OCI-LY7 (cell line): ENCODE results near the gene KNDC1. TPM values are rescaled to one million over a fixed set of nuclear protein-coding genes. Genes with fewer than 3 reads are reported as not detected.

Experiments
- BruUV-seq: library from RNA; stranded (reverse); fragments of 400-500 nt; replicated peaks from 2 replicates; lab custom pipeline; 2021; lab: Mats Ljungman, UMichigan
- CTCF ChIA-PET: fragments of 300-600 bp; sonication (Branson Sonifier 250); formaldehyde crosslinking; loops from one replicate; lab custom pipeline; 2022; ENCODE audit warnings: antibody characterized with exemption; ENCODE audit not compliant: unreplicated experiment; lab: Charles Lee
- POLR2A ChIA-PET: fragments of 300-600 bp; sonication (Branson Sonifier 250); formaldehyde crosslinking; loops from one replicate; lab custom pipeline; 2022; ENCODE audit warnings: antibody characterized with exemption; lab: Charles Lee
- DNase-seq: peaks from one replicate; pipeline ENCODE4 v3.0.0-alpha.2; 2015; ENCODE audit warnings: low spot score
- H2AFZ ChIP-seq: fragments of 200-600 bp; sonication (generic), shearing (Covaris generic); 2 replicates; pipeline ENCODE4 v1.6.1; 2014; ENCODE audit warnings: mild to moderate bottlenecking, antibody characterized with exemption, low read length, moderate library complexity
- H3K27ac ChIP-seq: fragments of 200-600 bp; sonication (generic); 2 replicates; pipeline ENCODE4 v1.5.1; 2014; ENCODE audit warnings: mixed run types, low read depth, mild to moderate bottlenecking, moderate library complexity, low read length, inconsistent platforms; ENCODE audit not compliant: poor library complexity, severe bottlenecking
- H3K36me3 ChIP-seq: fragments of 200-600 bp; sonication (generic); 2 replicates; pipeline ENCODE4 v1.6.1; 2014; ENCODE audit warnings: mild to moderate bottlenecking, antibody characterized with exemption, low read length, moderate library complexity, mixed read lengths; ENCODE audit not compliant: insufficient read depth
- H3K4me1 ChIP-seq: fragments of 200-600 bp; sonication (generic); 2 replicates; pipeline ENCODE4 v1.5.1; 2014; ENCODE audit warnings: mild to moderate bottlenecking, low read length; ENCODE audit not compliant: insufficient read depth, poor library complexity, severe bottlenecking
- H3K4me2 ChIP-seq: fragments of 200-600 bp; sonication (generic); 2 replicates; pipeline ENCODE4 v1.6.1; 2014; ENCODE audit warnings: mild to moderate bottlenecking, low read length
- H3K4me3 ChIP-seq: fragments of 200-600 bp; sonication (generic); 2 replicates; pipeline ENCODE4 v1.5.1; 2014; ENCODE audit warnings: mild to moderate bottlenecking, low read depth, low read length; ENCODE audit not compliant: poor library complexity, severe bottlenecking
- H3K79me2 ChIP-seq: fragments of 200-600 bp; sonication (generic); 2 replicates; pipeline ENCODE4 v1.6.1; 2016; ENCODE audit warnings: low read depth, mild to moderate bottlenecking, low read length, moderate library complexity, mixed read lengths; ENCODE audit not compliant: insufficient read depth
- H3K9me2 ChIP-seq: fragments of 200-600 bp; sonication (generic); 2 replicates; pipeline ENCODE4 v1.6.1; 2016; ENCODE audit warnings: mild to moderate bottlenecking, low read length, mixed read lengths; ENCODE audit not compliant: insufficient read depth
- H3K9me3 ChIP-seq: fragments of 200-600 bp; sonication (generic); 2 replicates; pipeline ENCODE4 v1.6.1; 2014; ENCODE audit warnings: mild to moderate bottlenecking, mixed run types, low read length, mixed read lengths
- H4K20me1 ChIP-seq: fragments of 200-600 bp; sonication (generic); 2 replicates; pipeline ENCODE4 v1.6.1; 2014; ENCODE audit warnings: mild to moderate bottlenecking, antibody characterized with exemption, low read length, moderate library complexity, mixed read lengths; ENCODE audit not compliant: insufficient read depth
- EZH2phosphoT487 ChIP-seq: fragments of 200-600 bp; sonication (generic); IDR thresholded peaks from 2 replicates; pipeline ENCODE4 v1.6.1; 2018; ENCODE audit warnings: low read depth, borderline replicate concordance, mild to moderate bottlenecking, mixed run types, antibody characterized with exemption, low read length, moderate library complexity, mixed read lengths
- intact Hi-C: fragments of 100-400 bp; cut with micrococcal nuclease; formaldehyde crosslinking; loops from one replicate; pipeline ENCODE4 v1.10.0; 2022; ENCODE audit not compliant: unreplicated experiment
- total RNA-seq, 2 experiments: library from RNA; depleted of rRNA in 1 of 2; stranded (reverse); fragments of >200 nt in 1 of 2; shearing (Covaris generic) in 1 of 2; gene quantifications; 2 replicates each; pipeline ENCODE4 v1.2.3, GENCODE V29; 2014 to 2022
- TF ChIP-seq, protein P1 (sequence below): fragments of 200-600 bp; sonication (generic); conservative IDR thresholded peaks from 2 replicates; pipeline ENCODE4 v1.5.1; 2014; ENCODE audit warnings: mild to moderate bottlenecking, antibody characterized with exemption, low read length, moderate library complexity, mixed read lengths

KNDC1 gene
- total RNA-seq, 2 experiments from 2014 or later = not detected

DNA sequence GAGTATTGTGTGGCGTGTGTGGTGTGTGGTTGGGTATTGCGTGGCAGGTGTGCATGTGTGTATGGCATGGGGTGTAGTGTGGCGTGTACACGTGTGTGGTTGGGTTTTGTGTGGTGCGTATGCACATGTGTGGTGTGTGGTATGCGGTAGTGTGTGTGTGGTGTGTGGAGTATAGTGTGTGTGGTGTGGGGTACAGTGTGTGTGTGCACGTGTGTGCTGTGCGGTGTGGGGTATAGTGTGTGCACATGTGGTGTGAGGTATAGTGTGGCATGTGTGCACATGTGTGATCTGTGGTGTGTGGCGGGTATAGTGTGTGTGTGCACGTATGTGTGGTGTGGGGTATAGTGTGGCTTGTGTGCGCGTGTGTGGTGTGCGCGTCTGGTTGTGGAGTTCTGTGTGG is 49.1 kb downstream of the KNDC1 start:
- Histone ChIP-seq H3K4me1 (no peaks in the 10 kb centered on the region), H3K4me2 (no peak overlapping the region), H3K36me3 (no peaks in the 10 kb centered on the region), H4K20me1 (no peaks in the 10 kb centered on the region), H2AFZ (no peak overlapping the region), H3K9me3 (no peaks in the 10 kb centered on the region), H3K79me2 (no peaks in the 10 kb centered on the region), H3K4me3 (no peak overlapping the region), H3K27ac (no peak overlapping the region), H3K9me2 (no peaks in the 10 kb centered on the region)
- POLR2A ChIA-PET = no interaction called here
- intact Hi-C loops = no loop called here
- no TSS peak for BruUV-seq
- CTCF ChIA-PET = no interaction called here
- TF ChIP-seq, protein P1, sequence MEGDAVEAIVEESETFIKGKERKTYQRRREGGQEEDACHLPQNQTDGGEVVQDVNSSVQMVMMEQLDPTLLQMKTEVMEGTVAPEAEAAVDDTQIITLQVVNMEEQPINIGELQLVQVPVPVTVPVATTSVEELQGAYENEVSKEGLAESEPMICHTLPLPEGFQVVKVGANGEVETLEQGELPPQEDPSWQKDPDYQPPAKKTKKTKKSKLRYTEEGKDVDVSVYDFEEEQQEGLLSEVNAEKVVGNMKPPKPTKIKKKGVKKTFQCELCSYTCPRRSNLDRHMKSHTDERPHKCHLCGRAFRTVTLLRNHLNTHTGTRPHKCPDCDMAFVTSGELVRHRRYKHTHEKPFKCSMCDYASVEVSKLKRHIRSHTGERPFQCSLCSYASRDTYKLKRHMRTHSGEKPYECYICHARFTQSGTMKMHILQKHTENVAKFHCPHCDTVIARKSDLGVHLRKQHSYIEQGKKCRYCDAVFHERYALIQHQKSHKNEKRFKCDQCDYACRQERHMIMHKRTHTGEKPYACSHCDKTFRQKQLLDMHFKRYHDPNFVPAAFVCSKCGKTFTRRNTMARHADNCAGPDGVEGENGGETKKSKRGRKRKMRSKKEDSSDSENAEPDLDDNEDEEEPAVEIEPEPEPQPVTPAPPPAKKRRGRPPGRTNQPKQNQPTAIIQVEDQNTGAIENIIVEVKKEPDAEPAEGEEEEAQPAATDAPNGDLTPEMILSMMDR = no peak
- no peak for TF ChIP-seq EZH2phosphoT487
- DNase-seq = no peak

DNA sequence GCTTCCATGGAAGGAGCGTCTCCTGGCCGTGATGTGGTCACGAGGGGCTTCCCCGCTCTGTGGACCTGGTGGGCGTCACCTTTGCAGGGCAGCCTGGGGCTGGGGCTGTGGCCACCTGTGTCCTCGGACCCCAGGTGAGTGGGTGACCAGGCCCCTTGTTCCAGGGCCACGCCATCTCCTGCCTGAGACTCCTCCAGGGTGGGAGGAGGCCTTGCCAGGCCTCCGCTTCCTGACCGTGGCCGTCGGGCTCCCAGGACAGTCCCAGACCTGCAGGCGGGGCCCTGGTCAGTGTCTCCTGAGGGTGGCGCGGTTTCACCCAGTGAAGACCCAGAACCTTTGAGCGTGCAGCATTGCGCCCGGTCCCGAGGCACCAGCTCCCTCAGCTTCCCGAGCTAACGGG is 49.6 kb downstream of the KNDC1 start:
- H3K4me2 ChIP-seq = no peak overlapping the region
- ChIA-PET CTCF (no interaction called here), POLR2A (no interaction called here)
- intact Hi-C loops = no loop called here
- no peak overlapping the region for H3K4me3 ChIP-seq
- no peaks in the 10 kb centered on the region for H3K79me2 ChIP-seq
- DNase-seq = no peak
- no peaks in the 10 kb centered on the region for H3K9me3 ChIP-seq
- H4K20me1 ChIP-seq = no peaks in the 10 kb centered on the region
- no peak for TF ChIP-seq EZH2phosphoT487
- TF ChIP-seq, protein P1 = no peak
- no peaks in the 10 kb centered on the region for H3K4me1 ChIP-seq
- H3K9me2 ChIP-seq = no peaks in the 10 kb centered on the region
- no peak overlapping the region for H3K27ac ChIP-seq
- H2AFZ ChIP-seq = no peak overlapping the region
- H3K36me3 ChIP-seq = no peaks in the 10 kb centered on the region
- BruUV-seq = no TSS peak

DNA sequence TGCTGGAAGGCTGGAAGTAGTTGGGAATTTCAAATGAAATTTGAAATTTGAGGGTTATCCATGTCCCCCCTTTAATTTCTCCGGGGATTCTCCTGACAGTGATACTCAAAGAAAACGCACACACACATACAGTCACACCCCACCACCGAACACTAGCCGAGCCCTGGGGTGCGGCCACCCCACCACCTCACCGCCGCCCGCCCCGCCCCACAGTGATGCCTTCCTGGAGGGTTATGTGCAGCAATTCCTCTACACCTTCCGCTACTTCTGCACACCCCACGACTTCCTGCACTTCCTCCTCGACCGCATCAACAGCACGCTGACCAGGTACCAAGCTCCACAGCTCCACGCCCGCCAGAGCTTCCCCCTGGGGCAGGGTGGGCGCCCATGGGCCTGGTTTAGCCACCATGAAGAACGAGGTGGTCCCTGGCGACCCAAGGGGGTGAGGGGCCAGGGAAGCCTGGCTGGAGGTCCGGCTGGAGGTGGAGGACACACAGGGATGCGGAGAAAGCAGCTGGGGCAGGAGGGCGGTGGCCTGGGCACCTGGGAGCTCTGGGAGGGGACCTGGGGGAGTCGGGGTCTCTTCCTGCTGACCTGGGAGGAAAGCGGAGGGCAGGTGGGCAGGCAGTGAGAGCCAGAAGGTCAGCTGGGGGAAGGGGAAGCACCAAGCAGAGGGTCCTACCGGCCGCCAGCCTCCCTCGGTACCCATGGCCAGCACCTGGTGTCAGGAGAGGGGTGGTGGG is 50.5 kb downstream of the KNDC1 start:
- POLR2A ChIA-PET = no interaction called here
- H2AFZ ChIP-seq = no peak overlapping the region
- H3K27ac ChIP-seq = no peak overlapping the region
- no peaks in the 10 kb centered on the region for H3K4me1 ChIP-seq
- intact Hi-C loops = no loop called here
- no peaks in the 10 kb centered on the region for H3K9me3 ChIP-seq
- no peak overlapping the region for H3K4me2 ChIP-seq
- CTCF ChIA-PET = no interaction called here
- TF ChIP-seq, protein P1 = no peak
- no peak for TF ChIP-seq EZH2phosphoT487
- H3K79me2 ChIP-seq = no peaks in the 10 kb centered on the region
- no peaks in the 10 kb centered on the region for H4K20me1 ChIP-seq
- H3K36me3 ChIP-seq = no peaks in the 10 kb centered on the region
- no peak overlapping the region for H3K4me3 ChIP-seq
- no TSS peak for BruUV-seq
- no peaks in the 10 kb centered on the region for H3K9me2 ChIP-seq
- no peak for DNase-seq
